Activated effector memory CD4-positive, alpha-beta T cell treated with anti-CD3 and anti-CD28 coated beads, Interleukin-2, amount 50 U/mL, for 16 hours (primary cell): Measurements from ENCODE around the gene MAGI2.

ENCODE experiments used
- DNase-seq: peaks from one replicate; pipeline ENCODE4 v3.0.0-alpha.2; 2020

MAGI2 gene

DNA sequence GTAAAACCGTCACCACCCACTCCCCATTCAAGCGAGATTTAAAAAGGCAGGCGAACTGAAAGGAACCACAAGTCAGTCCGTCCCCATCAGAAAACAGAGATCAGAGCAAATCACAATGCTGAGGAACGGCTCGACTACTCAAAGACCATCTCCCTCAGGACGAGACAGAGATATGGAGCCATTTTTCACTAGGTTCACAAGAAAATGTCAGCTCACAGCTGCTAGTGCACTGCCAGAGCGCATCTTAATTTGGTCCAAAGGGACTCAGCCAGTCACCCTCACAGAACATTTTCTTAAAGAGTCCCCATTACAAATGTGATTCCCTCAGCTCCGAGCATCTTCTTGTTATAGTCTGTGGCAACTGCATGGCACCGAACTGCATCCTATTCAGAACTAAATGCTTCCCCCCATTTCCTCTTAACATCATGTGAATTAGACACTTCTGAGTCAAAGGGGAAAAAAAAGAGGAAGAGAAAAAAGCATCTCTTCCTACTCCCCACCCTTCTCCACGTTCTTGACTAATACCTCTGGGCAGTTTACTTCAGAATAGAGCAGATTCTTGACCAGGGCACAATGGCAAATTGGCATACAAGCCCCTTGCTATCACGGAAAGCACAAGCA lies 683.9 kb downstream of the MAGI2 start:
- DNase-seq = no peak

- no peak for DNase-seq
Observed at GRCh38 chr7:78768859-78769258, 684.6 kb downstream of the MAGI2 start.

DNA sequence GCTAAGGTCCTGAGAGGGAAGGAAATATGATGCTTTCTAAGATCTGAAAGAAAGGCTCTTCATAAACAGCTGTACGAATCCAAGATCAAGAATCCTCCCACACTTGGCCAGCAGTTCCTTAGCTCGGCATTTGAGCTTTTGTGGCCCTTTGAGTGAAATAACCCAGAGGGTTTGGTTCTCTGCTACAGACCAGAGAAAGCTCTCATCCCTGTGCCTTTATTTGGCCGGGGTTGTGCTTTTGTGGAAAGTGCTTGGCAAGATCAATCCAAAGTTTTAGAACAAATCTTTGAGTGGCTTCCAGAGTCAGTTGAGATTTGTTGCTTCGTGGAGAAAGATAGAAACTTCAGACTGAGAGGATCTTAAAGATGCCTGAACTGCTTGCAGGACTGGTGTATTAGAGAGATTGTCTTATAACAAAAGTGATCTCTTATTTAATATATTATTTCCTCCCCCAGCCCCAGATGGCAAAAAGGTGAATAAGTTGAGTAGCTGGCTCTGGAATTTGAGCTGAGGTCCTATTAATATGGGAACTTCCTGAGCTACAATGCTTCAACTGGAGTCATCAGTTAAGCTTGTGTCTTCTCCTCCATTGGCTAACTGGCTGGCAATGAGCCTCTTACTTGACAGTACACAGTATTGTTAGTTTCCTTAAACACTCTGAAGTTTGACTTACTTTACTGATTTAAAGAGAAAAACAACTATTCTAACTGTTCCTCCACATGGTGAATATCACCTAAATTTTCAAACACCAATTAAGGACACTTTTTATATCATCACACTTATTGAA lies 687.3 kb downstream of the MAGI2 start:
- DNase-seq = no peak

DNA sequence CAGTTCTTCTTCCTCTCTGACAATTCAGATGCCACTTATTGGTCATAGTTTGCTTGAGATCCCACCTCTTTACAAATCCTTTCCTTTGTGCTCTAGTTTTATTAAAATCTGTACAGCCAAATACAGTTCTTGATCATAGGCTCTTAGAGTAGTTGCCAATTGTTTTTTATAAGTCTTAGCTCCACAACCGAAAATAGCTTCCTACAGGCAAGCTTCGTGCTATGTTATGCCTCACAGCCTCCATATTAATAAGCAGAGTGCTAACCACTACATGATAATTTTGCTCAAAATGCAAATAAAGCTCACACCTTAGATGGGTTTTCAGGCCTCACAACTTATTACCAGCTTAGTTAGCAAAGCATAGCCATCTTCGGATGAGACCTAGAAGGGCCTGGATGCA lies 688.9 kb downstream of the MAGI2 start:
- DNase-seq = no peak

DNA sequence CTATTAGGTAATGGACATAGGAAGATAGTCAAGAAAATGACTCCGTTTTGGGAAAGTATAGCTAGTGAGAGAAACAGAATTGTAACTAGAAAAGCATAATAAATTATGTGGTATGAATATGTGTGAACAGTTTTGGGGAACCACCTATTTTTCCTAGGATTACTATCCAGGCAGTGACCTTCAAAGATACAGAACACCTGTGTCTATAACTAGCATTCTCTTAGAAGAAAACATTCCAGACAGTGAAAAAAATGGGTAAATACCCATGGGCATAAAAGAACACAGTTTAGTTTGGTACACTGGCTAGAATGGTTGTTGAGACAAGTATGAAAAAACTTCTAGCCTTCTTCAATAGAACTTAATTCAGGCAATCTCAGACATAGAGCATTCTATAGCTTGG lies 690.8 kb downstream of the MAGI2 start:
- DNase-seq = no peak

- no peak for DNase-seq
Observed at GRCh38 chr7:78760620-78761355, 692.7 kb downstream of the MAGI2 start.

GRCh38 chr7:78752554-78752953 lies 700.9 kb downstream of the MAGI2 start:
- DNase-seq = no peak

- no peak for DNase-seq
Observed at GRCh38 chr7:78751253-78751652, 702.2 kb downstream of the MAGI2 start.

DNA sequence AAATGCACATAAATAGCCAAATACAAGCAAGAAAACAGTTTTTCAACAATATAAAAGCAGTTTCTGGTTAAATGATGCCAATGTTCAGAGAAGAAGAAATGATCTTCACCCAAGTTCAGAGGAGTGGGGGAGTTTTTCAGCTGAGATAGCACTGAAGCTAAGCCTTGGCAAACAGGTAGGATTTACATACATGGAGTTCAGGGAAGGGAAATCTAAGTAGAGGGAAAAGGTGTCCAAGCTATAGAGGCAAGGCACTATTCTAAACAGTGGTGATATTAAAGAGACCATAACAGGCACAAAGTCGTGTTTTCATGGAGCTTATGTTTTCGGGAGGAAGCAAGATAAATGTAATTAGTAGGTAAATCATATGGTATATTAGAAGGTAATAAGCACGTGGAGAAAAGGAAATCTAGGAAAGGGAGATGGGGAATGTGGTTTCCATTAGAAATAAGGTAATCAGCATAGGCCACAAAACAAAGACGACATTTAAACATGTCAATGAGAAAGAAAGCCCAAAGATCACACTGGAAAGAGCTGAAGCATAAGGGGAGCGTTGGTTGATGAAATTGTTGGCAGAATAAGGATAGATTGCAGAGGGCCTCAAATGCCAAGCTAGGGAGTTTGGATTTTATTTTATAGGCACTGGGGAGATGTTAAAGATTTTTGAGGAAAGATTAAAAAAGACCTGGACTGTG lies 704.3 kb downstream of the MAGI2 start:
- DNase-seq = no peak

DNA sequence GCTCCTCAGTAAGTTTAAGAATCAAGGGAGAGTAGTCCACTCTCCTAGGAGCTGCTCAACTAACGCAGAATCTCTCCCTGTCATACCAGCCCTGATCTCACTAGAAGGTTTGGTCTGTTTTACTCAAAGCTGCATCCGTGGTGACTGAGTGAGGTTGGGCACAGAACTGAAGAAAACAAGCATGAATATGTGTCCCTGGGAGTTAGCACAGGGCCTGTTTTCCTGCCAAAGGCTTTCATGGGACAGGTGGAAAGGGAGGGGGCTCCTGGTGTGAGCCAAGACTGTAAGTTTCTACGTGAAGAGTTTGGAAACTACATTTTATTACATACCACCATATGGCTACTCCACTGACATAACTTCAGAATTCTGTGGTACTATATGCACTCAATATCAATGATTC lies 705.9 kb downstream of the MAGI2 start:
- no peak for DNase-seq

- DNase-seq = no peak
Observed at GRCh38 chr7:78746301-78746700, 707.2 kb downstream of the MAGI2 start.

- no peak for DNase-seq
Observed at GRCh38 chr7:78742694-78743093, 710.8 kb downstream of the MAGI2 start.

DNA sequence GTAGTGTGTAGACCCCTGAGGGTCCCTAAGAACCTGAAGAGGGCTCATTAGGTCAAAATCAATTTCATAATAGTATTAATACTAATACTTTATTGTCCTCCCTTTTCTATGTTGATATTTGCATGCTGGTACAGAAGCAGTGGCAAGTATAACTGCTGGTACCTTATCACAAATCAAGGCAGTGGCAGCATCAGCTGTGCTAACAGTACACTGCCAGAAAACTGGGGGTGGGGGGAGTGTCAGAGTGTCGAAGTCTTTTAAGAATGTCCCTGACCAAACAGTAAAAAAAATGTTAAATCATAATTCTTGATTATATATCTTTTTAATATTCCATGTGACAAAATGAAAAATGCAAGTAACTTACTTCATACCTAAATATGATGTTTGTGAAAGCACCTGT lies 716.9 kb downstream of the MAGI2 start:
- no peak for DNase-seq

DNA sequence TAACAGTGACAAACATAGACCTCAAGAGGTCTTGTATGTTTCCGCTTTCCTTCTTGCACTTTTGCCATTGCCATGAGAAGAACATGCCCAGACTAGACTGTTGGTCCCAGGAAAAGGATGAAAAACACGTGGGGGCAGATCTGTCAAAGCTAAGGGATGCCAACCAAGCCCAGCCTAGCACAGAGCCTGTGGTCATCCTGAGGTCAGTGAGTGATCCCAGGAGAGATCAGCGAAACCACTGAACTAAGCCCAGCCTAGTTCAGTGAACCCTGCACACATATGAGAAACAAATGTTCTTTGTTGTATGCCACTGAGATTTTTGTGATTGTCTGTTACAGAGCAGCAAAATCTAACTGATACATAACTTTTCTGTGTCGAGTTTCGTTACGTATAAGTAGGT lies 718.8 kb downstream of the MAGI2 start:
- DNase-seq = no peak

DNA sequence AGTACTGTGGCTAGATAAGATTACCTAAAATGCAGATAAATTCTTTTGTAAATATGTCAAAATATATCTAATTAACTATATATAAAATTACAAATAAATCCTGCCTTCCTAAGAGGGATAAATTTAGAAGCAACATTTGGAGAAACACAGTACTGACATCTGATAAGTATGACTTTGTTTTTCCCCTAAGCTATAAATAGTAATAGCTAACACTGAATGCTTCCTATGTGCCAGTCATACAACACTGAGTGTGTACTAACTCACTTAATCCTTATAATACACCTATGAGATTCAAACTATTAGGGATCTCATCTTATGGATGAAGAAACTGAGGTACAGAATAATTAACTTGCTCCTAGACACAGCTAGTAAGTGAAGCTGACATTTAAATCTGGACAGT lies 733.4 kb downstream of the MAGI2 start:
- no peak for DNase-seq

- DNase-seq = no peak
Observed at GRCh38 chr7:78718212-78718611, 735.3 kb downstream of the MAGI2 start.

DNA sequence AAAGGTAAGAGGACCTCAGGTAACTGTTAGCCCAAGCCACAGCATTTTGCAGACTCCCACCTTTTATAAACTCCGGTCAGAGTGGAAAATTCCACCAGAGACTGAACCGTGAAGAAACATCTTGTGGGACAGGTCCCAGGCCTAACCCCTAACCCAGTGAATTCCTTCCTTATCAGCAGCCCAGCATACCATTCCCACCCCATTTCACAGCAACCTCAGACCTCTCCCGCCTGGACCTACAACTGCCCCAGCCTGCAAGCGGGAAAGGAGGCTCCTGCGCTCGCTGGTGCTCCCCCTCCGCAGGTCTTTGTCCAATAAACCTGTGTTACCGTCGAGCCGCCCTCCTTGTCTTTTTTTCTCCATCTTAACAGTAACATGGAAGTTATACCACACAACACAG lies 736.6 kb downstream of the MAGI2 start:
- DNase-seq = no peak

GRCh38 chr7:78714356-78714755 lies 739.1 kb downstream of the MAGI2 start:
- DNase-seq = no peak

GRCh38 chr7:78712111-78712510 lies 741.4 kb downstream of the MAGI2 start:
- DNase-seq = no peak

DNA sequence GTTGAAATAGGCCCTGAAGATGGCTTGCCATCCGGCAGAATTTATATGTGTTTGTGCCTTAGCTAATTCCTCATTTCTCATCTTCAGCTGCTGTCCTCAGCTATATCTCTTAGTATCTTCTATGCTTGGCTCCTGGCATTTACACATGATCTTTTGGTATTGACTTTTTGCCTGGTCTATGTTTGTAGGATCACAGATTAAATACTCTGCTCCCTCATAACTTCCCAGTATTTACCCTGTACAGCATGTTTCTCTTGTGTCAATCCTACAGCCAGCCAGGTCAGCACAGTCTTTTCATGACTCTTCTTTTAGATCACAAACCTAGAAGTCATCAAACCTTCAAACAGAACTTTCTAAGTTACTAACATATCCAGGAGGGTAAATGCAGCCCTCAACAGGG lies 743.8 kb downstream of the MAGI2 start:
- DNase-seq = no peak

GRCh38 chr7:78704504-78704903 lies 749.0 kb downstream of the MAGI2 start:
- no peak for DNase-seq

- no peak for DNase-seq
Observed at GRCh38 chr7:78703391-78703790, 750.1 kb downstream of the MAGI2 start.

DNA sequence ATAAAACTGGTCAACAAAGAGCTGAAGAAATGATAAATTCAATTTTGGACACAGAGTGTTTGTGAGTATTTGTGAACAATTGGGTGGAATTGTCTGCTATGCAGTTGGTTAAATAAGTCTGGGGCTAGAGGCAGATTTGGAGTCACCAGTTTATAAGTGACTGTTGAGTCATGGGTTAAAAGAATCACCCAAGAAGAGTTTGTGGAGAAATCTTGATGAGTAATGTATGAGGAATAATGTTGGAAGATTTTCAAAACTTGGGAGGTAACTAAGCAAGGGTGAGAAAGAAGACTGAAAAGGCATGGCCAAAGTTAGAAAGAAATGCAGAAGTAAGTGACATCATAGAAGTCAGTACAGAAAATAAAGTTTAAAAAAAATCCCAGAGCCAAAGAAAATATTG lies 750.7 kb downstream of the MAGI2 start:
- DNase-seq = no peak

DNA sequence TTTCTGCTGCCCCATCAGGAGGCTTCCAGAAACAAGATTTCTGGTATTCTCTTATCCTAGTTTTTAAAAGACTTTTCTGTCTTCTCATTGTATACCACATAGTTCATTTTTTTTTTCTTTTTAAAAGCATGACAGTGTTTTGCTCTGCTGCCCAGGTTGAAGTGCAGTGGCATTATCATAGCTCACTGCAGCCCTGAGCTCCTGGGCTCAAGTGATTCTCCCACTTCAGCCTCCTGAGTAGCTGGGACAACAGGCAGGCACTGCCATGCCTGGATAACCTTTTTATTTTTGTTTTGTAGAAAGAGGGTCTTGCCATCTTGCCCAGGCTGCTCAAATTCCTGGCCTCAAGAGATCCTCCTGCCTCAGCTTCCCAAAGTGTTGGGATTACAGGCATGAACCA lies 757.6 kb downstream of the MAGI2 start:
- no peak for DNase-seq
